Measurements from ENCODE around the gene GPR35. TPM values are rescaled to one million over a fixed set of nuclear protein-coding genes. Genes with fewer than 3 reads are reported as not detected.

The GPR35 gene
- total RNA-seq, 1 donor from 2014 or later: 1.5 TPM

DNA sequence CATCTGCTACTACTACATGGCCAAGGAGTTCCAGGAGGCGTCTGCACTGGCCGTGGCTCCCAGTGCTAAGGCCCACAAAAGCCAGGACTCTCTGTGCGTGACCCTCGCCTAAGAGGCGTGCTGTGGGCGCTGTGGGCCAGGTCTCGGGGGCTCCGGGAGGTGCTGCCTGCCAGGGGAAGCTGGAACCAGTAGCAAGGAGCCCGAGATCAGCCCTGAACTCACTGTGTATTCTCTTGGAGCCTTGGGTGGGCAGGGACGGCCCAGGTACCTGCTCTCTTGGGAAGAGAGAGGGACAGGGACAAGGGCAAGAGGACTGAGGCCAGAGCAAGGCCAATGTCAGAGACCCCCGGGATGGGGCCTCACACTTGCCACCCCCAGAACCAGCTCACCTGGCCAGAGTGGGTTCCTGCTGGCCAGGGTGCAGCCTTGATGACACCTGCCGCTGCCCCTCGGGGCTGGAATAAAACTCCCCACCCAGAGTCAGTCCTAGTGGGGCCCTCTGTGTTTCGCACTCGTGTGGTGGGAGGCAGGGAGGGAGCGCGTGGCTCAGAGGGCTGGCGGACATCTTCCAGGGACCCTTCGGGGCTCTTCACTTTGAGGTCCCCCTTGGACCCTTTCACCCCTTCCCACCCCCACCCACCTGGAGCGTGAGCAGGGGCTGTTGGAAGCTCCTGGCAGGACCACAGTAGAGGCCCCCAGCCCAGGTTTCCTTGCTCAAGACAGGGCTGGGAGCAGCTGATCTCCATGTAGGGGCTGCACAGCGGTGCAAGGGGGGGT is 5.7 kb downstream of the GPR35 start:
- DNase-seq (ENCODE audit: low spot score): peak; percentile 38
- intact Hi-C loops (cut with DNase I): no loop called here

DNA sequence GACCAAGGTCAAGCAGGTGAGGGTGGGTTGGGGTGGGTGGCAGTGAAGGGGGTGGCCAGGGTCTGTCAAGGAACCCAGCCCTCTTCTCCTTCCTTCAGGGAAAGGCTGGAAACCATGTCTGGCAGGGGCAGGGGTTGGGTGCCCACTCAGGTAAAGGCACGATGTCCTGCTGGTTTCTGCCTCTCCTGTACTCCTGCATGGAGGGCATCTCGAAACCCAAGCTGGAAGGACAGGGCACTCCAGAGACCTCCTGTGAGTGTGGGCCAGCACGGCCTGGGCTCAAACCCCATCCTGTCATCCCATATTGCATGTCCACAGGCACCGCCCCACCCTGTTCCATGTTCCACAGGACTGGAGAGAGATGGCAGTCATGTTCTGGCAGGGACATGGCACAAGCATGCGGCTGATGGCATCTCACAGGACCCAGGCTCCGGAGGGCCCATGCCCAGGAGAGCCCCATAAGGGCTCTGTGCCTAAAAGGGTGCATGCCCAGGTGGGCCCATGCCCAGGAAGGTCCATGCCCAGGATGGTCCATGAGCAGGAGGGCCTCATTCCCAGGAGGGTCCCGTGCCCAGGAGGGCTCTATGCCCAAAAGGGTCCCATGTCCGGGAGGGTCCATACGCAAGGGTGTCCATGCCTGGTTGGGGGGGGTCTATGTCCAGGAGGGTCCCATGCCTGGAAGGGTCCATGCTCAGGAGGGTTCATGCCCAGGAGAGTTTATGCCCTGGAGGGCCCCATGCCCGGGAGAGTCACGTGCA is 6.4 kb downstream of the GPR35 start:
- intact Hi-C loops (cut with DNase I): no loop called here
- peak; percentile 57 for DNase-seq (ENCODE audit: low spot score)

DNA sequence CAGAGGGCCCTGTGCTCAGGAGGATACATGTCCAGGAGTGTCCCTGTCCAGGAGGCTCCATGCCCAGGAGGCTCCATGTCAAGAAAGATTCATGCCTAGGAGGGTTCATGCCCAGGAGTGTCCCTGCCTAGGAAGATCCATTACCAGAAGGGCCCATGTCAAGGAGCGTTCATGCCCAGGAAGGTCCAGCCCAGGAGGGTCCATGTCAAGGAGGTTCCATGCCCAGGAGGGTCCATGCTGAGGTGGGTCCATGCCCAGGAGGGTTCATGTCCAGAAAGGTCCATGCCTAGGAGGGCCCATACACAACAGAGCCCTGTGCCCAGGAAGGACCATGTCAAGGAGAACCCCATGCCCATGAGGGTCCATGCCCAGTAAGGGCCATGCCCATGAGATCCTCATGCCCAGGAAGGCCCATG is 7.0 kb downstream of the GPR35 start:
- intact Hi-C loops (cut with DNase I): no loop called here
- DNase-seq (ENCODE audit: low spot score): peak; percentile 56

DNA sequence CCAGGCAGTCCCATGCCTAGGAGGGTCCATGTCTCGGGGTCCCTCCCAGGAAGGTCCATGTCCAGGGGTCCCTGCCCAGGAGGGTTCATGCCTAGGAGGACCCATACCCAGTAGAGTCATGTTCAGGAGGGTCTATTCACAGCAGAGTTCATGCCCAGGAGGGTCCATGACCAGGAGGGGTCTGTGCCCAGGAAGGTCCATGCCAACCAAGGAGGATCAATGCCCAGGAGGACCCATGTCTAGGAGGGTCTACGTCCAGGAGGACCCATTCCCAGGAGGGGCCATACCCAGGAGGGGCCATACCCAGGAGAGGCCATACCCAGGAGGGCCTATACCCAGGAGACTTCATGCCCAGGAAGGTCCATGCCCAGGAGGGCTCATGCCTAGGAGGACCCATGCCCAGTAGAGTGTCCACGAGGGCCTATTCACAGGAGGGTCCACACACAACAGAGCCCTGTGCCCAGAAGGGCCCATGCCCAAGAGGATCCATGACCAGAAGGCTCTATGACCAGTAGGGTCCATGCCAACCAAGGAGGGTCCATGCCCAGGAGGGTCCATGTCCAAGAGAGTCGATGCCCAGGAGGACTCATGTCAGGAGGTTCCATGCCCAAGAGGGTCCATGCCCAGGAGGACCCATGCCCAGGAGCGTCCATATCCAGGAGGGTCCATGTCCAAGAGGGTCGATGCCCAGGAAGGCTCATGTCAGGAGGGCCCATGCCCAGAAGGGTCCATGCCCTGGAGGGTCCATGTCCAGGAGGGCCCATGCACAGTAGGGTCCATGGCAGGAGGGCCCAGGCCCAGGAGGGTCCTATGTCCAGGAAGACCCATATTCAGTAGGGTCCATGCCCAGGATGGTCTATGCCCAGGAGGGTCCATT is 10.1 kb downstream of the GPR35 start:
- DNase-seq (ENCODE audit: low spot score): peak; percentile 51
- intact Hi-C loops (cut with DNase I): no loop called here

DNA sequence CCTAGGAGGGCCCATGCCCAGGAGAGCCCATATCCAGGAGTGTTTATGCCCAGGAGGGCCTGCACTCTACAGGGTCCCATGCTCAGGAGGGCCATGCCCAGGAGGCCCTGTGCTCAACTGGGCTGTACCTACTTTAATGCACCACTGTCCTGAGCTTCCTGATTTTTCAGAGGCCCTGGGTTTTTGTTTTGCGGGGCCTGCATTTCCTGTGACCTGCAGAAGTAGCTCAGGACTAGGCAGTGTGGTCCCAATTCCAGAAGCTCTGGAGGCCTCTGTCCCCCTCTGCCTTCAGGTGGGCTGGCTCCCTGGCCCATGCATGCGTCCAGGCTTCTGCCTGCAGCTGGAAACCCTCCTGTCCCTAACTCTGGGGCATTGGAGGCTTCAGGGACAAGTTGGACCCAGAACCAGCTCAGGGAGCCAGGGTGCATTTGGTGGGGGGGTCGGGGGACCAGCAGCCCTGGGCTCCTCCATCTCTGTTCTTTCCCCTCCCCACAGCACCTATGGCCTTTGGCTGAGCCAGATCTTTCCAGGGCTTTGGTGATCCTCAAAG is 10.8 kb downstream of the GPR35 start:
- intact Hi-C loops (cut with DNase I): no loop called here

DNA sequence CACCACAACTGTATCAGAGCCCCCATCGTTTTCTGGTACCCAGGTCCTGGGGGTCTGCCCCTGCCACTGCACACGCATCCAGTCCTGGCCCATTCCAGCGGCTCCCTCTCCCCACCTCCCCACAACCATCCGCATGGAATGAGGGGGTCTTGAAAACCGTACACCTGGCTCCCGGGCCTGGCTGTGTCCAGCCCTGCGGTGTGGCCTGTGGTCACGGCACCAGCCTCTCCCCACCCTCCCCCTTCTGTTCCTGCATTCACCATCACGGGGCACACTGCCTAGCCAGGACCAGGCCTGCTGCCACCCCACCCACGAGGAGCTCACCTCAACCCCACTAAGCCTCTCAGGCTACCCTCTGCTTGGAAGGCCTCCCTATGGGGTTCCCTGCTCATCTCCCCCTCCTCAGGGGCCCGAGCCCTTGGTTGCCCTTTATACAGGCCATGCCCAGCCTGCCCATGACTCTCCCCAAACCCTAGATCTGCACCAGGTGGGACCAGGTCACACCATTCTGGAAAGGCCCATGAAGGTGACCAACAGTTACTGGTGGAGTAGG is 11.4 kb downstream of the GPR35 start:
- intact Hi-C loops (cut with DNase I): no loop called here
- DNase-seq (ENCODE audit: low spot score): peak; percentile 47

More for the DNA sequence above, 10.8 kb downstream of the GPR35 start:
- peak; percentile 49 for DNase-seq (ENCODE audit: low spot score)

DNA sequence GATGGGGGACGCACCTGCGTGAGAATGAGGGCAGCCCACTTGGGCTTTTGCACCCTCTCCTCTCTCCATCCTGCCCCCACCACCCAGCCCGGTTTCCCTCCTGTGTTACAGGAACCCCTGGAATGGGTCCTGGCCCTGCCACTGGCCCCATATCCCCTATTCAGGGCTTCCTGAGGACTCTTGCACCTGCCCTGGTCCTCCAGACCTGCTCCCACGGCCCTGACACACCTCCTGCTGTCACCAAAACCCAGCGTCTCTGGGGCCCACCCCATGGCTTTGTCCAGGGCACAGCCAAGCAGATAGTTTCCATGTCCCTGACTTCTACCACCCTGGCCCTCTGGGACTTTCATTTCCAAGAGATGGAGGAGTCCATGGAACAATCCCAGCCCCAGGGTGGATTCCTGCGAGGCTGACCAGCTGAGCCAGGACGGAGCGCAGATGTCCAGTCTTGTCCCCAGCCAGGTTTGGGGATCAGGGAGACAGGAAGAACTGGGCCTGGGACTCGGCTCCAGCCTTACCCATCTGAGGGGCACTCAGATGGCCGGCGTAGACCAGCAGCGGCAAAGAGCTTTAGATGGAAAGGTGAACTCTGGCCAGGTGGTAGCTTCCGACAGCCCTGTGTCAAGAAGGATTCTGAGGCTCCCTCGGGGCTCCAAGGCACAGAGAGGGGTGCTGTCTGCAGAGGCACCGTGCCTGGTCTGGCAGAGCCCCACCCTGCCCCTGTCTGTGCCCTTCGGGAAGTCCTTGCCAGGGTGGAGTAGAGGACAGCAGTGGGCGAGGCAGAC is 12.0 kb downstream of the GPR35 start:
- DNase-seq (ENCODE audit: low spot score): peak; percentile 50

DNA sequence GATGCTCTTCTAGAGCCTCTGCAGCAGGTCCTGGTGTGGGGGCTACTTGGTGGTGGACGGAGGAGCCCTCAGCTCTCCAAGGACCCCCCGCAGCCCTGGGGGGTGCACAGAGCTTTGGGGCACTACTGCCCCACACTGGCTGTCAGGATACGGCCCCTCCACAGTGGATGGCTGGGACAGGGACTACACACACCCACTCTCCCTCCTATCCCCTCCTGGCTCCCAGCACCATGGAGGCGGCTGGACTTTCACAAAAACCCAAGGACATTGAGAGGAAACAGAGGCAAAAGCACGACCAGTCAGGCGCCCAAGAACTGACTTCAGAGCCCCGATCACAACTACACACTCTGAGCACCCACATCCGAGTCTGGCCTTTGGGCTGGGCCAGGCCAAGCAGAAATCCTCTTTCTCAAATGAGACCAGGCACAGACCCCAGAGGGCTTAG is 12.6 kb downstream of the GPR35 start:
- DNase-seq (ENCODE audit: low spot score): no peak
- intact Hi-C loops (cut with DNase I): no loop called here

More for the DNA sequence above, 12.0 kb downstream of the GPR35 start:
- intact Hi-C loops (cut with DNase I): no loop called here

DNA sequence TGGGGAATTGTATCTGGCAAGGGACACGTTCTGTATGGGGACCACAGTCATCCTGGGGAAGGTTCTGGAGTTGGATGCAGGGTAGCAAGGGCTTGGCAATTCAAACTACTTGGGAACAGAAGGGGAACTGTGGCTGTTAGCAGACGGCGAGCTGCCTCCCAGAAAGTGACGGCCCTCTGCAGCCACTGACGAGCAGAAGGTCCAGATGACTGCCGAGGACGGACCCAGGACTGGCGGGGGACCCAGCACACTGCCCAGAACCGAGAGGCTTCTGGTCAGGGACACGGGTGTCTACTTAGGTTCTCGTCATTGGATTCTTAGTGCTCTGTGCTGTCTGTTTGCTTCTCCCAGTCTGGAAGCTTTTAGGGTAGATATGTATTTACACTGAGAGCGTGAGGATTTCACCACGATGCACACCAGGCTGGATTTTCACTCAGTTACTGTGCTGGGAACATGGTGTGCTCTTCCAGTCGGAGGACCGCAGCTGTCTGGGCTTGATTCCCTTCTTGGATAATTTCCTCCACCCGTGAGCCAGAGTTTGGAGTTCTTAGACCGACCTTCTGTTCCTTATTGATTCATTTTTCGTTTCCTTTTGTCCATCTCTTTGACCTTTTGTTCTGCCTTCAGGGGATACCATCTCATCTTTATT is 13.4 kb downstream of the GPR35 start:
- intact Hi-C loops (cut with DNase I): no loop called here
- DNase-seq (ENCODE audit: low spot score): peak; percentile 26

DNA sequence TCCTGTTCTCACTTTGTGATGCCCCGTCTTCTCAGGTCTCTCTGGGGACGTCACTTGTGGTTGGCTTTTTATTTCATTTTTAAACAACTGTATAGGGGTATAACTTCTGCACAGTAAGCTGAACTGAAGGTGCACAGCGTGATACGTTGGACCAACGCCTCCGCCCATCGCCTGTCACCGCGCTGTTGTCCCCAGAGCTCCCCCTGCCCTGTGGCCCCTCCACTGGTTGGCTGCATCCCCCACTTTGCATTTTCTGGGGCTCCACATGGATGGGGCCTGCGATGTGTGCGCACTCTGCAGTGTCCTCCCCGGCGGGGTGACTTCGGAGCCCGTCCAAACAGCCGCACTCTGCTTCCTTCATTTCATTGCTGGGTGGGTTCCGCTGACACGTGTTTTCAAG is 14.3 kb downstream of the GPR35 start:
- intact Hi-C loops (cut with DNase I): no loop called here
- DNase-seq (ENCODE audit: low spot score): no peak

DNA sequence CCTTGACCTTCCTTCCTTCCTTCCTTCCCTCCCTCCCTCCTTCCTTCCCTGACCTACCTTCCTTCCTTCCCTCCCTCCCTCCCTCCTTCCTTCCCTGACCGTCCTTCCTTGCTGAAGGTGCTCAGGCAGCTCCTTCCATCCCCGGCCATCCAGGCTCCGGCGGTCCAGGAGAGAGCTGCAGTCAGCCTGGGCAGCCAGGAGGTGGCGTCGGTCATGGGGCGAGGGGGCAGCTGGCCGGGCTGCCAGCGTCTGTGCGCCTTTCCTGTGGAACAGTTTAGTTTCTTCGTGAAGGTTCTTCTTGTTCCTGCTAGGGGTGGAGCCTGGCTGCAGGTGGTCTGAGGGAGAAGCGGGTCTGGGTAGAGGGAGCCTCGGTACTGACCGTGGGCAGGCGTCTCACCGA is 15.7 kb downstream of the GPR35 start:
- DNase-seq (ENCODE audit: low spot score): no peak
- intact Hi-C loops (cut with DNase I): no loop called here

DNA sequence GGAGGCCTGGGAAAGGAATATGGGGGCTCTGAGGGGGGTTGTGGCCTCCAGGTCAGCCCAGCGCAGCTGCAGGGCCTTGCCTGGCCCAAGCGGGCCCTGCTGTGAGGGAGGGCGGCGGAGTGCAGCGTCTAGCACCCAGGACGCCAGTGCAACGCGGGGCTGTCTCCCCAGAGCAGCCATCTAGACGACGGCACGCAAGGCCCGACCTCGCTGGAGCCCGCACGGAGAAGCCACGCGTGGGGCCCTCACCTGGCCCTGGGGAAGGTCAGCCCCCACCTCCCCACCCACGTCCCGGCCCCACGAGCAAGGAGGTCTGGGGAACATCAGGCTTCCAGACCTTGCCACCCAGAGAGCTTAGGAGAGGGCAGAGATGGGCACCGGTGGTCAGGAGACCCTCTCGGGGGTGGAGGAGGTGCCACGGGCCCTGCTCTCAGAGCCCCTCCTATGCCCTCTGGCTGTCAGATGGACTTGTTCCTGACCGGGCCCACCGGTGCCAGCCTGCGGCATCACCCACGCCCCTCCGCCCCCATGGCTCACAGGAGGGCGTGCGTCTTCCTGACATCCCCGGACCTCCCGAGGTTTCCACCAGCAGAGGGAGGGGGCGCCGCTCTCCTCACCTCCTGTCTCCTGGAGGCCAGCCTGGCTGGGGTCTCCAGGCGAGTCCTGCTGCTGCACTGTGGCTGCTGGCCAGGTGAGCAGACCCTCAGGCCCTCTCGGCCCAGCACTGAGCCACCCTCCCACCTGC is 17.0 kb downstream of the GPR35 start:
- intact Hi-C loops (cut with DNase I): no loop called here
- DNase-seq (ENCODE audit: low spot score): no peak

DNA sequence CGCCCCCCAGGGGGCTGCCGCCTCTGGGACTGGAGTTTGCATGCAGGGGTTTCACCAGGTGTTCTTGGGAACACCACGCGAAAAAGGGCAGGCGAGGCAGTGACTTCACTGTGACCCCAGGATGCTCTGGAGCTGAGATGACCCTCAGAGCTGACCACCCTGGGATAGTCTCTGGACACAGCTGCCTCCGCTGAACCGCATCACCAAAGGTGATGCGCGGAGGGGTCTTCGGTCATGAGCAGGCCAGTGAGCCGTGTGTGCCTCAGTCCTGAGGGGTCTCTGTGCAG is 17.5 kb downstream of the GPR35 start:
- DNase-seq (ENCODE audit: low spot score): no peak
- intact Hi-C loops (cut with DNase I): no loop called here

DNA sequence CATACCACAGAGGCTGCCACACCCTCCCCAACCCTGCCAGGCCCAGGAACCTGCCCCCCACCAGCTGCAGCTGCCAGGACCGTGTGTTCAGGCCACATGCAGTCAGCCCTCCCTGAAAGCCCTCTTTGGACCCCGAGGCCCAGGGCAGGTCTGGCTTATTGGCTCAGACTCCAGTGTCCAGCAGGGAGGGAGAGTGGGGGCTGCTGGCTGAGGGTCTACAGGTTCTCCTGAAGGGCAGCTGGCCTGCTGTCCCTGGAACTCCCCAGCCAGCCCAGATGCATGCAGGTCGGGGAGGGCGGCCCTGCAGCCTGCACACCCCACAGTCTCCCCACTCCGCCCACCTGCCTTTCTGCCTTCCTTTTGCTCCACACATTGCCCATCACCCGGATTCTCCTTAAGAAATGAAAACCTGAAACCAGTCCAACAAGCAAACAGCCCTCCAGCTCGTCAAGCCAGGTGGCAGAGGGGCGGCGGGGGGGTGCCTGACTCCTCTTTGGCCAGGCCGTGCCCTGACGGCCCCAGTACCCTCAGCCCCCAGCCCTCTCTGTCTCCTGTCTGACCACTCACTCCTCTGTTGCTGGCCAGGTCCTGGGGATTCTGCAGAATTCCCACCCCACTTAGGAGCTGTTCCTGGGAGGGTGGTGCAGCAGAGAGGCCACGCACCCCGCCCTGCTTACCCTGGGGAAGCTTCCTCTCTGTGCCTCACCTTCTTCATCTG is 18.0 kb downstream of the GPR35 start:
- DNase-seq (ENCODE audit: low spot score): no peak
- intact Hi-C loops (cut with DNase I): no loop called here

DNA sequence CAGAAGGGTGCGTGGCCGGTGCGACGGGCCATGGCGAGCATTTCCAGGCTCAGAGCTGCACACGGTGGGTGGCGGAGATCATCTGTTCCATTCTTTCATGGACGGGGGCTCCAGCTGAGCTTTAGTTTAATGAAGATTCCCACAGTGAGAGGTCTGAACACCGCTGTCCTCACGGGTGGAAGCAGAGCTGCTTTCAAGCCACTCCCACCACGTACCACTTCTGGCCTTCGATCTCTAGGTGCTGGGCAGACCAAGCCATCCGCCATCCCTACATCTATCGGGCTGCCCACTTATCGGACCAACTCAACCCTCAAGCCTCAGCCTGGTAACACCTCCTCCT is 18.5 kb downstream of the GPR35 start:
- DNase-seq (ENCODE audit: low spot score): peak; percentile 55
- intact Hi-C loops (cut with DNase I): no loop called here

DNA sequence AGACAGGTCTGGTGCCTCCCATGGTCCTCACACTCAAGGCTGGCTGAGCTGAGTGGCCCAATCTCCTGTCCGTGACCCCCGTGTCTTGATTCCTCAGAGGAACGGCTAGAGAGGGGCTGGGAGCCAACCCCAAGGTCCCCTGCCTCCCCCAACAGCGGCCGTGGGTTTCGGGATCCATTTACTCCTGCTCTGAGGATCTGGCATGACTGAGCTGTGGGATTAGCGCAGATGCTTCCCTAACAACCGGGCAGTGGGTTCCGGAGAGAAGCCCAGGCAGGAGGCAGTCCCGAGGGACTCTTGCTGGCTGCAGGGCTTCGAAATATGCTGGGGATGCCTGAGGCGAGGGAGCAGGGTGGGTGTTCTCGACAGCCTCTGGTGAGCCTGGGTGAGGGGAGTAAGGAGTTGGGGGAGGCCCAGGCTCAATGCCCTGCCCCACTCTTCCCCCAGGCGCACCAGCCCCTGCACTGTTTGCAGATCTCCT is 18.9 kb downstream of the GPR35 start:
- no peak for DNase-seq (ENCODE audit: low spot score)
- intact Hi-C loops (cut with DNase I): no loop called here

DNA sequence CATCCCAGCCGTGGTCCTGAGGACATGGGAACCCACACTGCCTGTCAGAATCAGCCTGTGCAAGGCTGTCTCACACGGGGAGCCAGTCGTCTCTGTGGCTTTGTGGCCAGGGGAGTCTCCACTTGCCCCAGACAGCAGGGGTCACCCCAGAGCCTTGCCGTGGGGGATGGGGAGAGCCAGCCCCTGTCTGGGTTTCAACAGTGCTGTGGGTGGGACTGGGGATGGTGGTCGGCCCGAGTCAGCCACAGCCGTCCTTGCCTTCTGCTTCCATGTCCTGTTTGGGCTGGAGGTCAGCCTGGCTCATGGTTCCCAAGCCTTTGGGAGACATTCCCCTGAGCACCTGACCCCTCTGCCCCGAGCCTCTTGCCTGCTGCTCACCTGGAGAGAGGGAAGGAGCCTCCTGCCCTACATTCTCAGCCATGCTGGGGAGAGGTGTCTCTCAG is 19.6 kb downstream of the GPR35 start:
- peak; percentile 71 for DNase-seq (ENCODE audit: low spot score)
- intact Hi-C loops (cut with DNase I): no loop called here

Data from cardiac septum (tissue), 1 donor.